GM23338 (cell line): ENCODE measurements around the gene SLC25A39. TPM values are rescaled to one million over a fixed set of nuclear protein-coding genes. Genes with fewer than 3 reads are reported as not detected.

ENCODE experiments used
- ATAC-seq: fragments of 200-7000 bp; cut with Tn5 transposase; 3 replicates; pipeline ENCODE4 v1.9.1; 2020
- DNase-seq: peaks from one replicate; pipeline ENCODE4 v3.0.0-alpha.2; 2015; ENCODE audit warnings: low spot score
- H2AFZ ChIP-seq: fragments of 200-600 bp; sonication (generic); 2 replicates; pipeline ENCODE4 v1.8.0; 2016; ENCODE audit warnings: antibody characterized with exemption, mild to moderate bottlenecking, moderate library complexity
- H3F3A ChIP-seq: fragments of 200-600 bp; sonication (generic); replicated peaks from 2 replicates; pipeline ENCODE4 v1.8.0; 2017; ENCODE audit warnings: antibody characterized with exemption, mixed run types, low read depth
- H3K27ac ChIP-seq: fragments of 200-600 bp; sonication (generic); 2 replicates; pipeline ENCODE4 v1.6.1; 2016; ENCODE audit warnings: low read depth
- H3K27me3 ChIP-seq: fragments of 200-600 bp; sonication (generic); 2 replicates; pipeline ENCODE4 v1.8.0; 2016; ENCODE audit warnings: mild to moderate bottlenecking, mixed run types, moderate library complexity; ENCODE audit not compliant: insufficient read depth
- H3K36me3 ChIP-seq: fragments of 200-600 bp; sonication (generic); 2 replicates; pipeline ENCODE4 v1.8.0; 2016; ENCODE audit warnings: mild to moderate bottlenecking; ENCODE audit not compliant: insufficient read depth
- H3K4me1 ChIP-seq: fragments of 200-600 bp; sonication (generic); 2 replicates; pipeline ENCODE4 v1.8.0; 2016; ENCODE audit warnings: mild to moderate bottlenecking, moderate library complexity; ENCODE audit not compliant: insufficient read depth
- H3K4me2 ChIP-seq: fragments of 200-600 bp; sonication (generic); 2 replicates; pipeline ENCODE4 v1.7.1; 2017; ENCODE audit warnings: mixed run types
- H3K4me3 ChIP-seq: fragments of 200-600 bp; sonication (generic); 2 replicates; pipeline ENCODE4 v1.6.1; 2016; ENCODE audit warnings: mixed run types
- H3K79me2 ChIP-seq: fragments of 200-600 bp; sonication (generic); replicated peaks from 2 replicates; pipeline ENCODE4 v1.8.0; 2017; ENCODE audit warnings: mild to moderate bottlenecking; ENCODE audit not compliant: insufficient read depth
- H3K9me2 ChIP-seq: fragments of 200-600 bp; sonication (generic); 2 replicates; pipeline ENCODE4 v1.8.0; 2017; ENCODE audit not compliant: insufficient read depth
- H4K20me1 ChIP-seq: fragments of 200-600 bp; sonication (generic); replicated peaks from 2 replicates; pipeline ENCODE4 v1.8.0; 2017; ENCODE audit warnings: mild to moderate bottlenecking; ENCODE audit not compliant: insufficient read depth
- H3K27ac Mint-ChIP-seq: 2 replicates; pipeline ENCODE4 v1.8.0; 2020; ENCODE audit warnings: inconsistent platforms, mild to moderate bottlenecking, moderate library complexity, mixed read lengths
- H3K27me3 Mint-ChIP-seq: 3 replicates; pipeline ENCODE4 v1.8.0; 2022; ENCODE audit warnings: low read depth, mild to moderate bottlenecking, moderate library complexity, mixed read lengths, inconsistent platforms; ENCODE audit not compliant: insufficient read depth, poor library complexity
- H3K36me3 Mint-ChIP-seq: 3 replicates; pipeline ENCODE4 v1.8.0; 2021; ENCODE audit warnings: low read depth, mild to moderate bottlenecking, inconsistent platforms, moderate library complexity, mixed read lengths
- H3K4me1 Mint-ChIP-seq: 3 replicates; pipeline ENCODE4 v1.8.0; 2020; ENCODE audit warnings: mild to moderate bottlenecking, inconsistent platforms, mixed read lengths
- H3K4me3 Mint-ChIP-seq: 3 replicates; pipeline ENCODE4 v1.8.0; 2021; ENCODE audit warnings: moderate library complexity, mild to moderate bottlenecking, inconsistent platforms, mixed read lengths
- H3K9me3 Mint-ChIP-seq: 3 replicates; pipeline ENCODE4 v1.8.0; 2020; ENCODE audit warnings: moderate library complexity, mild to moderate bottlenecking, inconsistent platforms, mixed read lengths
- EZH2 ChIP-seq: fragments of 200-600 bp; sonication (generic); IDR thresholded peaks from one replicate; pipeline ENCODE4 v1.8.0; 2017; ENCODE audit warnings: antibody characterized with exemption, mild to moderate bottlenecking, low read depth; ENCODE audit not compliant: unreplicated experiment
- POLR2AphosphoS5 ChIP-seq: IDR thresholded peaks from 2 replicates; pipeline ENCODE4 v1.6.1; 2016; ENCODE audit warnings: antibody characterized with exemption, low read depth
- REST ChIP-seq: IDR thresholded peaks from one replicate; pipeline ENCODE4 v1.6.1; 2018; ENCODE audit warnings: antibody characterized with exemption; ENCODE audit not compliant: unreplicated experiment
- STAT1 ChIP-seq: IDR thresholded peaks from one replicate; pipeline ENCODE4 v1.6.1; 2016; ENCODE audit warnings: antibody characterized with exemption; ENCODE audit not compliant: unreplicated experiment
- ZNF114 ChIP-seq: fragments of 250-450 bp; sonication (Bioruptor Pico); IDR thresholded peaks from 2 replicates; pipeline ENCODE4 v1.5.0; 2020; ENCODE audit warnings: mild to moderate bottlenecking, moderate library complexity
- ZNF462 ChIP-seq: fragments of 250-450 bp; sonication (Bioruptor Pico); IDR thresholded peaks from 2 replicates; pipeline ENCODE4 v1.5.0; 2020; ENCODE audit warnings: mild to moderate bottlenecking, moderate library complexity
- polyA plus RNA-seq: library from polyadenylated mRNA; unstranded; fragments of >200 nt; fragmentation: Nextera tagmentation; extraction: Ambion mirVana; gene quantifications from 2 replicates; pipeline ENCODE4 v1.2.1, GENCODE V29; 2016
- total RNA-seq: library from RNA; depleted of rRNA; stranded (reverse); fragments of >200 nt; shearing (Covaris generic); gene quantifications from 2 replicates; pipeline ENCODE4 v1.2.3, GENCODE V29; 2014

SLC25A39 gene
- total and polyA plus RNA-seq, 2 experiments from 2014 or later = 184 to 202 TPM

- H4K20me1 ChIP-seq = no peaks in the 10 kb centered on the region
- ATAC-seq = no peak
- H2AFZ ChIP-seq = no peak overlapping the region
- no peaks in the 10 kb centered on the region for H3K79me2 ChIP-seq
- no peak overlapping the region for H3K4me2 ChIP-seq
- no peak overlapping the region for H3K4me3 ChIP-seq
- H3K27me3 ChIP-seq = no peaks in the 10 kb centered on the region
- no peaks in the 10 kb centered on the region for H3K9me2 ChIP-seq
- Mint-ChIP-seq H3K4me3 (no peak overlapping the region), H3K27ac (no peak overlapping the region), H3K36me3 (no peaks in the 10 kb centered on the region), H3K4me1 (peaks cover 4% of the 10 kb centered on the region; the same call in 2 of the 3 replicates), H3K27me3 (peaks cover 6% of the 10 kb centered on the region), H3K9me3 (no peaks in the 10 kb centered on the region)
- no peak for DNase-seq
- no peaks in the 10 kb centered on the region for H3K36me3 ChIP-seq
- no peaks in the 10 kb centered on the region for H3K4me1 ChIP-seq
- no peaks in the 10 kb centered on the region for H3F3A ChIP-seq
- TF ChIP-seq REST (no peak), EZH2 (no peak), POLR2AphosphoS5 (no peak), STAT1 (no peak), ZNF462 (CRISPR knock-in tag) (no peak), ZNF114 (CRISPR knock-in tag) (no peak)
- H3K27ac ChIP-seq = no peak overlapping the region
Measured at GRCh38 chr17:44293509-44294226, 31.0 kb downstream of the SLC25A39 start.
